PC-3 (cell line): Measurements from ENCODE around the gene DCLRE1A. TPM values are rescaled to one million over a fixed set of nuclear protein-coding genes. Genes with fewer than 3 reads are reported as not detected.

Experiments used
- ATAC-seq: fragments of 200-7000 bp; cut with Tn5 transposase; 2 replicates; pipeline ENCODE4 v1.9.1; 2020; ENCODE audit warnings: mild to moderate bottlenecking, moderate library complexity
- BruUV-seq: library from RNA; stranded (reverse); fragments of 400-500 nt; replicated peaks from 2 replicates; lab custom pipeline; 2021; lab: Mats Ljungman, UMichigan
- CTCF ChIA-PET: fragments of 300-600 bp; sonication (Branson Sonifier 250); formaldehyde crosslinking; loops from one replicate; lab custom pipeline; 2022; ENCODE audit warnings: antibody characterized with exemption; lab: Charles Lee
- POLR2A ChIA-PET: fragments of 300-600 bp; sonication (Branson Sonifier 250); formaldehyde crosslinking; loops from one replicate; lab custom pipeline; 2022; ENCODE audit warnings: antibody characterized with exemption; ENCODE audit not compliant: unreplicated experiment; lab: Charles Lee
- DNase-seq: peaks from one replicate; pipeline ENCODE4 v3.0.0-alpha.2; 2015
- H2AFZ ChIP-seq: fragments of 300-600 bp; sonication (generic); 2 replicates; pipeline ENCODE4 v1.6.0; 2016; ENCODE audit warnings: antibody characterized with exemption, low read length
- H3F3A ChIP-seq: fragments of 300-600 bp; sonication (generic); one replicate; pipeline ENCODE4 v1.6.0; 2017; ENCODE audit warnings: antibody characterized with exemption, low read length, control low read depth, mild to moderate bottlenecking; ENCODE audit not compliant: unreplicated experiment
- H3K27ac ChIP-seq: fragments of 300-600 bp; sonication (generic); 2 replicates; pipeline ENCODE4 v1.5.1; 2016; ENCODE audit warnings: mild to moderate bottlenecking, low read length
- H3K27me3 ChIP-seq: fragments of 300-600 bp; sonication (generic); 2 replicates; pipeline ENCODE4 v1.6.1; 2016; ENCODE audit warnings: low read length, mixed read lengths
- H3K36me3 ChIP-seq: fragments of 300-600 bp; sonication (generic); 2 replicates; pipeline ENCODE4 v1.6.1; 2016; ENCODE audit warnings: low read depth, mixed run types, low read length, mixed read lengths
- H3K4me1 ChIP-seq: fragments of 300-600 bp; sonication (generic); 2 replicates; pipeline ENCODE4 v1.5.1; 2016; ENCODE audit warnings: low read length; ENCODE audit not compliant: insufficient read depth
- H3K4me2 ChIP-seq: fragments of 300-600 bp; sonication (generic); 2 replicates; pipeline ENCODE4 v1.6.0; 2016; ENCODE audit warnings: low read length
- H3K4me3 ChIP-seq: fragments of 300-600 bp; sonication (generic); 2 replicates; pipeline ENCODE4 v1.5.1; 2016; ENCODE audit warnings: mild to moderate bottlenecking, low read length, mixed read lengths
- H3K79me2 ChIP-seq: fragments of 300-600 bp; sonication (generic); 2 replicates; pipeline ENCODE4 v1.6.1; 2017; ENCODE audit warnings: low read length, mixed read lengths
- H3K9ac ChIP-seq: fragments of 300-600 bp; sonication (generic); 2 replicates; pipeline ENCODE4 v1.6.0; 2016; ENCODE audit warnings: mild to moderate bottlenecking, low read length
- H3K9me2 ChIP-seq: fragments of 300-600 bp; sonication (generic); replicated peaks from 2 replicates; pipeline ENCODE4 v1.6.1; 2016; ENCODE audit warnings: mixed run types, low read length, mixed read lengths
- H3K9me3 ChIP-seq: fragments of 300-600 bp; sonication (generic); 2 replicates; pipeline ENCODE4 v1.6.1; 2016; ENCODE audit warnings: low read length, mixed read lengths
- H4K20me1 ChIP-seq: fragments of 300-600 bp; sonication (generic); 2 replicates; pipeline ENCODE4 v1.6.1; 2016; ENCODE audit warnings: low read length, mixed read lengths
- CTCF ChIP-seq: fragments of 300-600 bp; sonication (generic); conservative IDR thresholded peaks from 2 replicates; pipeline ENCODE4 v1.5.1; 2017; ENCODE audit warnings: antibody characterized with exemption, low read depth, mild to moderate bottlenecking, low read length
- EZH2 ChIP-seq: fragments of 300-600 bp; sonication (generic); IDR thresholded peaks from one replicate; pipeline ENCODE4 v1.6.1; 2017; ENCODE audit warnings: antibody characterized with exemption, mild to moderate bottlenecking, low read length; ENCODE audit not compliant: unreplicated experiment
- EZH2phosphoT487 ChIP-seq: fragments of 300-600 bp; sonication (generic); IDR thresholded peaks from 2 replicates; pipeline ENCODE4 v1.6.1; 2018; ENCODE audit warnings: mild to moderate bottlenecking, antibody characterized with exemption, low read length, borderline replicate concordance
- intact Hi-C: fragments of 100-400 bp; cut with micrococcal nuclease; formaldehyde crosslinking; loops from 2 replicates; pipeline ENCODE4 v1.9.0; 2023
- total RNA-seq: library from RNA; depleted of rRNA; stranded (reverse); fragments of >200 nt; gene quantifications from 2 replicates; pipeline ENCODE4 v1.2.3, GENCODE V29; 2014

Gene DCLRE1A
- total RNA-seq, 1 experiment from 2014 or later: 5.0 TPM

- no peak overlapping the region for H2AFZ ChIP-seq
- no peak overlapping the region for H3K4me3 ChIP-seq
- no peak overlapping the region for H3K4me2 ChIP-seq
- no peaks in the 10 kb centered on the region for H3K36me3 ChIP-seq
- H3K27ac ChIP-seq: no peak overlapping the region
- no TSS peak for BruUV-seq
- H3K4me1 ChIP-seq: no peaks in the 10 kb centered on the region
- no peaks in the 10 kb centered on the region for H3K9me3 ChIP-seq
- no peaks in the 10 kb centered on the region for H4K20me1 ChIP-seq
- no peak for ATAC-seq
- DNase-seq: no peak
- H3K27me3 ChIP-seq: peaks cover 21% of the 10 kb centered on the region
- no peaks in the 10 kb centered on the region for H3K79me2 ChIP-seq
- ChIA-PET POLR2A (no interaction called here), CTCF (interaction anchor here (0.6 kb wide), 1 partner anchor 369 kb away, joined by 3 read pairs; no protein-coding TSS in a partner anchor)
- intact Hi-C loops: no loop called here
- TF ChIP-seq CTCF: no peak
- no peak for TF ChIP-seq EZH2
- no peak for TF ChIP-seq EZH2phosphoT487
- no peaks in the 10 kb centered on the region for H3F3A ChIP-seq
- no peak overlapping the region for H3K9ac ChIP-seq
- H3K9me2 ChIP-seq: no peaks in the 10 kb centered on the region
Observed at GRCh38 chr10:113801569-113801968, 52.3 kb downstream of the DCLRE1A start.

GRCh38 chr10:113791691-113792090, 62.2 kb downstream of the DCLRE1A start:
- no peak for TF ChIP-seq CTCF
- no peak for TF ChIP-seq EZH2
- no peak for TF ChIP-seq EZH2phosphoT487
- no peak overlapping the region for H2AFZ ChIP-seq
- H4K20me1 ChIP-seq: no peaks in the 10 kb centered on the region
- no peaks in the 10 kb centered on the region for H3K79me2 ChIP-seq
- H3K4me2 ChIP-seq: no peak overlapping the region
- H3K27me3 ChIP-seq: peaks cover 7% of the 10 kb centered on the region; the same call in 1 of the 2 replicates
- ChIA-PET CTCF (no interaction called here), POLR2A (interaction anchor here (0.6 kb wide), 1 partner anchor 11 kb away, joined by 3 read pairs; no protein-coding TSS in a partner anchor)
- no peak overlapping the region for H3K27ac ChIP-seq
- peaks cover 10% of the 10 kb centered on the region for H3K4me1 ChIP-seq
- BruUV-seq: no TSS peak
- H3K9ac ChIP-seq: no peak overlapping the region
- no peaks in the 10 kb centered on the region for H3K9me2 ChIP-seq
- ATAC-seq: no peak
- no peaks in the 10 kb centered on the region for H3K36me3 ChIP-seq
- no peak overlapping the region for H3K4me3 ChIP-seq
- no peak for DNase-seq
- intact Hi-C loops: no loop called here
- H3K9me3 ChIP-seq: no peaks in the 10 kb centered on the region
- H3F3A ChIP-seq: no peaks in the 10 kb centered on the region

GRCh38 chr10:113788604-113789083, 65.2 kb downstream of the DCLRE1A start:
- no peaks in the 10 kb centered on the region for H4K20me1 ChIP-seq
- H3K36me3 ChIP-seq: no peaks in the 10 kb centered on the region
- H3K9ac ChIP-seq: no peak overlapping the region
- TF ChIP-seq EZH2 (no peak), EZH2phosphoT487 (no peak), CTCF (no peak)
- no peaks in the 10 kb centered on the region for H3F3A ChIP-seq
- ChIA-PET CTCF (interaction anchor here (0.6 kb wide), 1 partner anchor 730 kb away, joined by 3 read pairs; no protein-coding TSS in a partner anchor), POLR2A (no interaction called here)
- H3K4me2 ChIP-seq: peak overlapping the region; percentile 71
- BruUV-seq: no TSS peak
- no peaks in the 10 kb centered on the region for H3K9me2 ChIP-seq
- no peaks in the 10 kb centered on the region for H3K27me3 ChIP-seq
- H3K9me3 ChIP-seq: no peaks in the 10 kb centered on the region
- H3K4me1 ChIP-seq: peaks cover 10% of the 10 kb centered on the region
- intact Hi-C loops: no loop called here
- H3K4me3 ChIP-seq: no peak overlapping the region
- H2AFZ ChIP-seq: peak overlapping the region; percentile 68
- DNase-seq: peak; percentile 94
- no peaks in the 10 kb centered on the region for H3K79me2 ChIP-seq
- peak; percentile 87 for ATAC-seq
- H3K27ac ChIP-seq: peak overlapping the region; percentile 68
